Measurements from ENCODE around the gene SLC36A4.

GRCh38 chr11:93117565-93117964, 80.2 kb downstream of the SLC36A4 start:
- TF ChIP-seq, protein P1, sequence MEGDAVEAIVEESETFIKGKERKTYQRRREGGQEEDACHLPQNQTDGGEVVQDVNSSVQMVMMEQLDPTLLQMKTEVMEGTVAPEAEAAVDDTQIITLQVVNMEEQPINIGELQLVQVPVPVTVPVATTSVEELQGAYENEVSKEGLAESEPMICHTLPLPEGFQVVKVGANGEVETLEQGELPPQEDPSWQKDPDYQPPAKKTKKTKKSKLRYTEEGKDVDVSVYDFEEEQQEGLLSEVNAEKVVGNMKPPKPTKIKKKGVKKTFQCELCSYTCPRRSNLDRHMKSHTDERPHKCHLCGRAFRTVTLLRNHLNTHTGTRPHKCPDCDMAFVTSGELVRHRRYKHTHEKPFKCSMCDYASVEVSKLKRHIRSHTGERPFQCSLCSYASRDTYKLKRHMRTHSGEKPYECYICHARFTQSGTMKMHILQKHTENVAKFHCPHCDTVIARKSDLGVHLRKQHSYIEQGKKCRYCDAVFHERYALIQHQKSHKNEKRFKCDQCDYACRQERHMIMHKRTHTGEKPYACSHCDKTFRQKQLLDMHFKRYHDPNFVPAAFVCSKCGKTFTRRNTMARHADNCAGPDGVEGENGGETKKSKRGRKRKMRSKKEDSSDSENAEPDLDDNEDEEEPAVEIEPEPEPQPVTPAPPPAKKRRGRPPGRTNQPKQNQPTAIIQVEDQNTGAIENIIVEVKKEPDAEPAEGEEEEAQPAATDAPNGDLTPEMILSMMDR (IDR thresholded peaks at IDR 0.05 in 4 of 5, conservative IDR thresholded peaks at IDR 0.05 in 1 of 5), result no peak
- TF ChIP-seq POLR2A (IDR thresholded peaks at IDR 0.05), result no peak
